H54 (cell line): ENCODE measurements around the gene C1orf56.

Source experiments
- DNase-seq: peaks from one replicate; pipeline ENCODE4 v3.0.0; 2011; ENCODE audit warnings: low spot score, mixed read lengths; ENCODE audit not compliant: insufficient read length
- FAIRE-seq: peaks from 3 replicates; lab custom pipeline; 2011; peaks lifted over from hg19 to GRCh38; lab: Jason Lieb, UNC
- POLR2A ChIP-seq: IDR thresholded peaks from 2 replicates; pipeline ENCODE4 v1.6.1; 2011; ENCODE audit warnings: low read depth, mild to moderate bottlenecking, low read length

Gene C1orf56

GRCh38 chr1:151009206-151009587 is 38.4 kb upstream of the C1orf56 start:
- no peak for TF ChIP-seq POLR2A
- DNase-seq (no peak), FAIRE-seq (no peak)

- FAIRE-seq (no peak), DNase-seq (no peak)
- TF ChIP-seq POLR2A: no peak; the same call in 1 of the 2 replicates
These were observed 37.7 kb upstream of the C1orf56 start for GRCh38 chr1:151009674-151010345.

DNA sequence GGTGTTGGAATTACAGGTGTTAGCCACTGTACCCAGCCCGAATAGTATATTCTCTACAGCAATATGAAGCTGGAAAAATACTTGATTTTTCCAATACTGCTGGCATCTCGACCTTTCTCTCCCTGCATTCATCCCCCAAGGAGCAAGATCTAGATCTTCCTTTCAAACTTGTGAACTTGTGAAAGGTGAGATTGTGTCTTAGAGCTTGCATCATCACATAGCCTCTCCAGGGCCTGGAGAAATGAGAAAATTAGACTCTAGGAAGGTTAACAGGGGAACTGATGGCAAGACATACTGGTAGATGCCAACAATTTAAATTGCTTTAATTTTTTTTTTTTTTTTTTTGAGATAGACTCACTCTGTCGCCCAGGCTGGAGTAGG is 37.2 kb upstream of the C1orf56 start:
- TF ChIP-seq POLR2A: no peak
- DNase-seq (no peak), FAIRE-seq (no peak)

DNA sequence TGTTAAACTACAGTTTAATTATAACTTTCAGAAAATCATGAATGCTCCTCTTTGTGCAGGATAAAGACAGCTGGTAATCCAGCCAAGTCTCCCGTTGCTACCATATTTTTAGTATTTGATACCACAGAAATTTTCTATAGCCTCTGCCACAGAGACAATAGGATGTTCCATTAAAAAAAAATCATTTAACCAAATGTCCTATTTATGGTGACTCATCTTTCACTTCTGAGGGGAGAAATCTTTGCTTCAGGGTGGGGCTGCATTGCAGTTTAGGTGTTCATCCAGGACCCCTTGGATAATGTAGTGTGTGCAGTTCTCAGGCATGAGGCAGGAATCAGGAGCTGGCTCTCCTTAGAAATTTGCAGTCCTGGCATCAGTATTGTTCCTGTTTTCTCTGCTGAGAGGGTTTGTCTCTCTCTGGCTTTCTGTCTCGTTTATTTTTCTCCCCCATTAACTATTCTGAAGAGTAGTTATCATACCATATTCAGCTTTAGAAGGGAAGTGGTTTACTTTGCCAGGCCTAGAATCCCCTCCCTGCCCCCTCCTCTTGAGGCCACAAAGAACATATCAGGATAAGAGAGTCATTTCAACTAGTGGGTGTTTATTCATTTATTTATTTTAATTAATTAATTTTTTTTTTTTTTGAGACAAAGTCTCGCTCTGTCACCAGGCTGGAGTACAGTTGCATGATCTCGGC is 36.2 kb upstream of the C1orf56 start:
- FAIRE-seq (no peak), DNase-seq (no peak)
- no peak for TF ChIP-seq POLR2A

DNA sequence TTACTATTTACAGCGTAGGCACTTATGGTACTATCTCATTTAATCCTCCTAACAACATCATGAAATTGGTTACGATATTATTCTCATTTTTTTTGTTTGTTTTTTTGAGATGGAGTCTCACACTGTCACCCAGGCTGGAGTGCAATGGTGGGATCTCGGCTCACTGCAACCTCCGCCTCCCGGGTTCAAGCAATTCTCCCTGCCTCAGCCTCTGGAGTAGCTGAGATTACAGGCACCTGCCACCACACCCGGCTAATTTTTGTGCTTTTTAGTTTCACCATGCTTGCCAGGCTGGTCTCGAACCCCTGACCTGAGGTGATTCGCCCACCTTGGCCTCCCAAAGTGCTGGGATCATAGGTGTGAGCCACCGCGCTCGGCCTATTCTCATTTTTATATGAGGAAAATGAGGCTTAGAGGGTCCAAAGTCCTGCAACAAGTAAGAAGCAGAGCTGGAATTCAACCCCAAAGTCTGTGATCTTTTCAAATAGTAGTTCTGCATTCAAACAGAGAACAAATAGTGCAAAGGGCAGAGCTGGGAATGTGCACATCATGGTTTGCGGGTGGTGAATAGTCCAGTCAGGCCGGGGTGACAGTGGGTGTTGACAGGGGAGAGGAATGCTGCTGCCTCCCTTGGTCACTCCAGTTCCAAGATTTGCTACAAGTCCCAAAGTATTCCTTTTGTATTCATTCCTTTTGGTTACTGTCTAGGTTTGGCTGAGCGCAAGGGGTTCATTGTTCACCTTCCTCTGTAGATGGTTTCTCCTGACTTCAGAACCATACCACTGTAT is 34.7 kb upstream of the C1orf56 start:
- TF ChIP-seq POLR2A: no peak
- no peak for FAIRE-seq
- DNase-seq: no peak

DNA sequence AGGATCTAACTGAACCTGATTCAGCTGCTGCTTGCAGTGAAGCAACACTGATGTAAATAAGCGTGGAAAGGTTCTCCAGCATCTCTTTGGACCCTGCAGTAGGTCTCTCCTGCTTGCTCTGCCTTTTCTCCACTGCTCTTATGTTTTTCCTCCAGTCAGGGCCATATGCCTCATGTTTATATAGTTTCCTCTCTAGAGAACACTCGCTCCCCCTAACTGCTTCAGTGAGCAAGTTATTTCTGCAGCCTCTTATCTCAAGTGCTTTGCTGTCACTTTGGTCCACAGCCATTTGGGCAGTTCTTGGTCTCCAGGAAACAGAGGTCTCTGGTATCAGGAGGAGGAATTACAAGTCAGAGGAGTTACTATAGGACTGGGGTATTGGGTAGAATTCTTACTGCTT is 34.0 kb upstream of the C1orf56 start:
- FAIRE-seq: no peak
- no peak for TF ChIP-seq POLR2A
- DNase-seq: no peak

DNA sequence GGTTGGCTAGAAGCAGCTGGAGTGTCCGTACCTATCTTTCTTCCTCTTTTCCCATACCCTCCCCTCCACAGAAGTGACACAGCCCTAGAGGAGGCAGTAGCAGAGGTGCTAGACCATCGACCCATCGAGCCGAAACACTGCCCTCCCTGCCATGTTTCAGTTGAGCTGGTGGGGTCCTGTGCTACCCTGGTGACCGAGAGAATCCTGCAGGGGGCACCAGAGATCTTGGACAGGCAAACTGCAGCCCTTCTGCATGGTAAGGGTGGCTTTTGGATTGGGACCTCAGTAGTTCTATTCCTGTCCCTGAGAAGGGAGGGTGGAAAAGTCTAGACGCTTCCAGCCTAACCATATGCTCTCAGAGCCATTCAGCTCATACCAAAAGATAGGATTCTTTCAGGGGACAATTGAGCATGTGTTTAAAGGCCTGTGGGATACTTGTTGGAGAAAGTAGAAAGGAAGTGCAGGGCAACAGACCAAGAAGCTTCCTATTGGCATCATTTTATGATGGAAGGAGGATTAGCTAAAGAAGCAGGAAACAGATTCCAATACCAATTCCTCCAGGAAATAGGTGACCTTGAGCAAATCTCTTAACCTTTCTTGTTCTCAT is 22.9 kb upstream of the C1orf56 start:
- FAIRE-seq (no peak), DNase-seq (peak; percentile 80)
- no peak for TF ChIP-seq POLR2A

GRCh38 chr1:151026460-151026859 is 21.1 kb upstream of the C1orf56 start:
- no peak for TF ChIP-seq POLR2A
- no peak for FAIRE-seq

GRCh38 chr1:151032164-151032563 is 15.4 kb upstream of the C1orf56 start:
- TF ChIP-seq POLR2A: no peak
- FAIRE-seq: no peak
- no peak for DNase-seq

More at GRCh38 chr1:151026460-151026859, 21.1 kb upstream of the C1orf56 start:
- DNase-seq: no peak

- FAIRE-seq: no peak
- no peak for TF ChIP-seq POLR2A
- DNase-seq: no peak
These were observed 12.4 kb upstream of the C1orf56 start for GRCh38 chr1:151035167-151035566.

- no peak for TF ChIP-seq POLR2A
- DNase-seq: no peak
- no peak for FAIRE-seq
These were observed 11.2 kb upstream of the C1orf56 start, which contains the start of gene BNIPL for GRCh38 chr1:151036356-151036755. Gene BNIPL, plus strand, starts transcription at chr1:151036586. Its CDS starts 140 bp downstream, at chr1:151036726.

DNA sequence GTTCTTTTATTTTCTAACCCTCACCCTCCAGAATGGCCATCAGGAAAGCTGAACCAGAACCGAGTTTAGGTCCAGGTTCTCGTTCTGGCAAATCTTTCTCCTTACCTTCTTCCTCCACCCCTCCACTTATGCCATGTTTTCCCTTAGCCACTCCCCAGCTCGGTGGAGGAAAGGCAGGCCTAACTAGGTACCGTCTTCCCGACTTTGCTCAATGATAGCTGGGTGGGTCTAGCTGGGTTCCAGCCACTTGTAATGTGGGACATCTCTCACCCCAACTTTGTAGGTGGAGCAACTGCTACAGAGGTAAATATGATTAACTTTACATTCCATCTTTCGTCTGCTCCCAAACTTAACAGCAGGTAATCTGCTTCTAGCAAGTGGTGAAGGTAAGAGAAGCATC is 10.5 kb upstream of the C1orf56 start:
- FAIRE-seq (no peak), DNase-seq (no peak)
- no peak for TF ChIP-seq POLR2A

DNA sequence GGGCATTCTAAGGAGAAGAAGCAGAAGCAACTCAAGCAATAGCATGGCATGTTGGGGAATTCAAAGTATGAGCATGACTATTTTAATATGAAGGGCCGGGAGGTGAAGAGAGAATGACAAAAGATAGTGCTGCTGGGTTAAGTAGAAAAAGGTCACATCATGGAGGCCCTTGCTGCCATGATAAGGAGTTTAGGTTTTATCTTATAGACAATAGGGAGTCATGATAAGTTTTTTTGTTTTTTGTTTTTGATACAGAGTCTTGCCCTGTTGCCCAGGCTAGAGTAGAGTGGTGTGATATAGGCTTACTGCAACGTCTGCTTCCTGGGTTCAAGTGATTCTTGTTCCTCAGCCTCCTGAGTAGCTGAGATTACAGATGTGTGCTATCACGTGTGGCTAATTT is 8.0 kb upstream of the C1orf56 start:
- no peak for DNase-seq
- TF ChIP-seq POLR2A: no peak
- no peak for FAIRE-seq

- no peak for FAIRE-seq
- TF ChIP-seq POLR2A: no peak
These were observed 4.4 kb upstream of the C1orf56 start for GRCh38 chr1:151043163-151043562.

More at GRCh38 chr1:151043163-151043562, 4.4 kb upstream of the C1orf56 start:
- DNase-seq: no peak
